HG02885 (cell line): ENCODE results near the gene SYTL2.

ENCODE experiments used
- ATAC-seq: cut with Tn5 transposase; IDR thresholded peaks from one replicate; pipeline ENCODE4 v1.9.1; 2021; ENCODE audit warnings: mild to moderate bottlenecking; ENCODE audit not compliant: unreplicated experiment, poor library complexity

SYTL2 gene

DNA sequence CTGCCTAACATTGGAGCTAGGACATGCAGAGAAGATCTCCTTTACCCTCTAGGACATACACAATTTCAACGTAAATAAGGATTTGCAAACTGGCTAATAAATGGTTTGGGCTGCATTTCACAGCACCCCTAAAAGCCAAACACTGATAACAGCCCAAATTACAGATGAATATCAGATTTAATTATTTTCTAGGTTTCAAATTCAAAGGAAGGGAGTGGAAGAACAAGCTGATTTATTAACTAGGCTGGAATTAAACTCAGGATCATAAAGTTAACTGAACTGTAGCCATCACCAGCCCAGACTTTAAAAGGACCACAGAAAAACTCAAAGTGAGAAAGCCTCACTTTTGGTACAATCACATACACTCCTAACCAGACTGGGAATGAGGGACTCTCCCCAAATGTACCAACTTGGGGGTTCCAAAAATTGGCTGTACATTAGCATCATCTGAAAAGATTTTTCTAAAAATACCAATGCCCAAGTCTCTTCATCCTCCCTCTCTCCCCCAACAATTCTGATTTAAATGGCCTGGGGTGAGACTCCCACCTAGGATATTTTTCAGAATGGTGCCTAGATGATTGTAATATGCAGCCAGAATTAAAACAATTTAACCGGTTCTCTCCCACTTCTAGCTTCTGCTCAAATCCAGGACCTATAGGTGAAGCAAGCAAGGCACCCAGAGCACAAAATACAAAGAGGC lies 43.5 kb downstream of the SYTL2 start:
- no peak for ATAC-seq

DNA sequence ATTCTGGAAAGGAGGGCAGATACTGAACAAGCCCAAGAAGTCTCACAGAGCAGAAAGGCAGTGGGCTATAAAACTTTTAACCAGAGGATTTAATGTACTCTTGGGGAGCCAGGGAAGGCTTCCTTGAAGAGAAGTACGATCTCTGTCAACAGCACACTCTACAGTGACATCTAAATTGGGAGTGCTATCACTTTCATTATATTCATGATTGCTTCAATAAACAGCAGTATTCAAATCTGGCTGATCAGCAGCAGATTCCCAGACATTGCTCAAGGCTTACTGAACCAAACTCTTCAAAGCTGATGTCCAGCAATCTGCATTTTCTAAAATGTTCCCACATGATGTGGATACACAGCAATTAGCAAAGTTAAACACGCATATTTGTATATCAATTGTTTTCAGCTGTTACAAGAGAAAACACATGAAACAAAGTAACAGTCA lies 44.2 kb downstream of the SYTL2 start:
- no peak for ATAC-seq

DNA sequence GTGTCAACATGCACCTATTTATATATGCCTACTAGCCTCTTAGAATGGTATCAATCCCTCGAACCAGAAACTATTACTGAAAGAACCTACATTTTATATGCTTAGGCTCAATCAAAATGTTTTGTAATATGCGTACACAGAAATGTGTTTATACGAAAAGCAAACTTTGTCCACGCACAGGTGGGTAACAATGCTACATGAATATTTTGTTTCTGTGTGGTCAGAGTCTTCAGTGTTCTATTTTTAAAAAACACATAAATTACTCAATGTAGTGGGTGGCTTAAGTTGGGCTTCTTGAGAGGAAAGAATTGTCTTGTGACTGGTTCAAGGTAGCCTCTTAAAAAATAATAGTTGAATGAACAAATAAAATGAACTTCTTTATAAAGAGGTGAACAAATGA lies 46.1 kb downstream of the SYTL2 start:
- ATAC-seq = no peak

DNA sequence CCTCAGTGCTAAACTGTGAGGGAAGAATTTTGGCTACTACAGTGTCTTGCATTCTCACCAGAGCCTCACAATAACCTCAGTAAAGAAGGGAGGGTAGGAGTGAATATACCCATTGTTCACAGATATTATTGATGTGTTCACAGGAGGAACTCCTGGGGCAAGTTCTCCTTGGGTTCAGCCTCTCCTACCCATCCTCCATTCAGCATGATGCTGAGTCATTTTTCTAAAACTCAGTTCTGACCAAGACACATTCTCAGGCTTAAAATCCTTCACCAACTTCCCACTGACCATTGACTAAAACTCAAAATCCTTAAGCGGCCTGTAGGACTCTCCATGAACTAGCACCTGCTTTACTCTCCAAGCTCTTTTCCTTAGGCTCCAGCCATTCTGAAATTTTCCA lies 48.7 kb downstream of the SYTL2 start:
- ATAC-seq = no peak

DNA sequence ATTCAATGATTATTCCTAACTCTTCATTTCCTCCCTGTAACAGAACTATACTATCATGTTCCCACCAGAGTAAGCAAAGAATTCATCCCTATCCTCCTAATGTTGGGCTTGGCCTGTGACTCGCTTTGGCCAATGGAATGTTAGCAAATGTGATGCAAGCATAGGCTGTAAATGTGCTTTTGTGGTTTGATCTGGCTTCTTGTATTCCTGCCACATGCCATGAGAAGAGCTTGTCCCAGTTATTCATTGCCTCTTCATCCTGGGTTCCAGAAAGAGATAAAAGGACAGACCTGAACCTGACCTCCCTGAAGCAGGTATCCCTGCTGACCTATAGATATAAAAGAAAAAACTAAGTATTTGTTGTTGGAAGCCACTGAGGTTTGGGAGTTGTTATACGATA lies 51.0 kb downstream of the SYTL2 start:
- ATAC-seq = no peak

DNA sequence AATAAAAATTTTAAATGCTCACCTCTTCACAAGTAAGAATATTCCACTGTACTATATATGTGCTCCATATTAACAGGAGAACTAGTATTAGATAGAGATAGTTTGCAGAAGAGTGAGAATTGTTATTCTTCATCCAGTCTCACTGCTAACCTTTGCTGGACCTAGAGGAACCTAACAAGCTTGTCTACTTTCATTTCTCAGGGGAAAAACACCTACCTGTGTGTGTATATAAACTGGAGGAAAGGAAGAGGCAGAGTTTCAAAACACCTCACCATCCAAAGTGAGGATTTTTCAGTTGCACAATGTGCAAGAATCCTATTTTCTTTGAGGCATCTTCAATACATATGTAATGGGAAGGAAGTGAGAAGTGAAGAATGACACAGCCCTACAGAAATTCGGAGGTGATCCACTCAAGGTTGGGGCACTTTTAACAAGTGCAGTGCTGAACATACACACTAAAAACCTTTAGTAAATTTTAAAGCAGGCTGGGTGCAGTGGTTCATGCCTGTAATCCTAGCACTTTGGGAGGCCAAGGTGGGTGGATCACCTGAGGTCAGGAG lies 52.4 kb downstream of the SYTL2 start:
- no peak for ATAC-seq

DNA sequence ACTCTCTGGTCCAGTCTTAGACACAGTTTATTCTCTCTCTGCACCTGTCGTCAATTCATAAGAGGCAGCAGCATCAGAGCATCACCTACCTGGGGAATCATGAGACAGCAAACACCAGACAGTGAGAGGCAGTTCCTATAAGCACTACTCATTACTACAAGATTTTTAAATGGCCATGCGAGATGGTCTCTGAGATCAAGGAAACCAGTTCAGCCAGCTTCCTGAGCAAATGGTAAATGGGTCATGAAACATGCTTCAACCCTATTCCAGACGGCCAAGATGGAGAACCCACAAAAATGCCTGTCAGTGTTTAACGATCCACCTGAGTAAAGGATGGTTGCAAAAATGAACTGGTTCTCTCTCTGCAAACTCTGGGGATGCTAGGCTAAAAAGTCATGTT lies 52.9 kb downstream of the SYTL2 start:
- ATAC-seq = no peak

DNA sequence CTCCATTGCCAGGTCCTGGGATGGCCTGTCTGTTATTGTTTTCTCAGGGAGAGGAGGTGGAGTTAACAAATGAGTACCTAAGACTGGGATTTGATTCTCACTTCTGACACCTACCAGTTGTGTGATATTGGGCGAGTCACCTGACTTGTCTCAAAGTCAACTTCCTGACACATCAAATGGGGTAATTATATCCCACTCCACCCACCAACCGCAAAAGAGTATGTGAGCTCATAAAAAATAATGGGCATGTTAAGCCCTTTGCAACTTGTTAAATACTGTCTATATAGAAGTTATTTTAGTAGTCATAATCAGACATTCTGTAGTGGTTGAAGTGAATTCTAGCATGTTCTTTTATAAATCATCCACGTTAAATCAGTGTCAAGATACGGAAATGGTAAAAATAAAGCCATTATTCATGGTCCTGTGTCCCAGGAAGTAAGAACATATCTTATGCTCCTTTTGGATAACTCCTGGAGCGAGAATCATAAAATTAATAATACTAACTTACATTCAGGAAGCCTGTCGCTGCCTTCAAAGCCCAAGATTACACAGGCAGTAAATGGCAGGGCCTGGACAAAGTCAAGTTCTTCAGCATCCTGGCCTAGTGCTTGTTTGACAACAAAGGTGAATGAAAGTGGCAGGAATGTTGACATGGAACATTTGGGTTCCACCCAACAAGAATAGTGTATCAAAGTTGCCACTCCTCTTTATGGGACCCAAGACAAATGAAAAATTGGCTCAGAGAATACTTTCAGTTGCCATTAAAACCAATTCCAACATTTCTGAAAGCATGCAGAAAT lies 54.3 kb downstream of the SYTL2 start:
- no peak for ATAC-seq

DNA sequence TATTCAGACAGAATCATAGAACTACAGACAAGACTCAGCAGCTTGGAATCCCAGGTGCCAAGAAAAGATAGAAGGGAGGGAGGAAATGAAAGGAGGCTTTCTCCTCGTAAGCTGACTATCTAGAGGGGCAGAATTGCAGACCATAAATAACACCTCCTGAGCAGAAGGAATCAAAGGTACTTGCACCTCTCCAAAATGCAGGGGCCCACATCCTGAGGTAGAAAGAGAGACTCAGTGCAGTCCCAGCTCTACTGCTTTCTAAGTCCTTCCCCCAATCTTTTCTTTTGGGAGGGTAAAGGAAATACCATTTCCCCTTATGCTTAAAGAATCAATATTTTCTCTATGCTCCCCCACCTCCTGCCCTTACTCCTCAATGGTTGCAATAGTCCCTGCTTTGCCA lies 55.2 kb downstream of the SYTL2 start:
- ATAC-seq = no peak

DNA sequence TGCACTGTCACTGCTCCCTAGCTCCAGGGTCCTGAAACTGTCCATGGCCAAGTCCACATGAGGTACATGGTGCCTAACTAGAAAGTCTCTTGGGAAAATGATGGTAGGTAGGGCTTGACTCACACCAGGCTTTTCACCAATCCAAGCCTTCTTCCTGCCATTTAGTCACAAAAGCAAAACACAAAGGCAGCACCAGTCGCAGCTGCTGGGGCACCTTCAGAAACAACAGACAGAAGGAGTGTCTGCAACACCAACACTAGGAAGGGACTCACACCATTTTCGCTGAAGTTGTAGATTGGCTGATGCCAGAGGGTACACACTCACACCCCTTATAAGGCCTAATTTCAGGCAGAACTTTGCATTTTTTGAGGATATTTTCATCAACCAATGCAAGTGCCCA lies 55.7 kb downstream of the SYTL2 start:
- no peak for ATAC-seq

DNA sequence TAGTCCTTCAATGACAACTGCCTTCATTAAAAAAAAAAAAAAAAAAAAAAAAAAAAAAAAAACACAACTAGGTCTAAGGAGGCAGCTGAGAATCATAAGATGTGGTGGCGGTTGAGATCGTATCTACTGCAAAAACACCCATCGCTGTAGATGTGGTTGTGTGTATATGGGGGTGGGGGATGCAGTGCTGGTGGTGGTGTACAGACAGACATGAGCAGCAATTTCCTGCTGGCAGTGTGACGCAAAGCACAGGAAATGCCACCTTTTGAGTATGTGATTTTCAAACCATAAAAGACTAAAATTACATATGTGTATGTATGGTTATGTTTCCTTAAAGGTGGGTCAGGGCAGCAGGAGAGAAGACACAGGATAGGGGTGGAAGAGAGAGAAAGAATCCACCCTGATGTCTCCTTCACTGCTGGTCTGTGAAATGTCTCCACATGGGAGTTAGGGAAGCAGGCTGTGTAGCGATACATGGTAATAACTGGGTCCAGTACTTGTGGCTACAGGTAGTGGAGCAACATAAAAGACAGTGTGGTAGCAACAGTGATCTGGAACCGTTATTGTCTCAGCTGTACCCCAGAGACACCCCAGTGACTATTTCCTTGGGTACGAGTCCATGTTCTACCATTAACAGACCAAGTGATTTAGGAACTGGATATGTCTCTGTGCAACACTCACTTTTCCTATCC lies 57.9 kb downstream of the SYTL2 start:
- ATAC-seq = no peak

DNA sequence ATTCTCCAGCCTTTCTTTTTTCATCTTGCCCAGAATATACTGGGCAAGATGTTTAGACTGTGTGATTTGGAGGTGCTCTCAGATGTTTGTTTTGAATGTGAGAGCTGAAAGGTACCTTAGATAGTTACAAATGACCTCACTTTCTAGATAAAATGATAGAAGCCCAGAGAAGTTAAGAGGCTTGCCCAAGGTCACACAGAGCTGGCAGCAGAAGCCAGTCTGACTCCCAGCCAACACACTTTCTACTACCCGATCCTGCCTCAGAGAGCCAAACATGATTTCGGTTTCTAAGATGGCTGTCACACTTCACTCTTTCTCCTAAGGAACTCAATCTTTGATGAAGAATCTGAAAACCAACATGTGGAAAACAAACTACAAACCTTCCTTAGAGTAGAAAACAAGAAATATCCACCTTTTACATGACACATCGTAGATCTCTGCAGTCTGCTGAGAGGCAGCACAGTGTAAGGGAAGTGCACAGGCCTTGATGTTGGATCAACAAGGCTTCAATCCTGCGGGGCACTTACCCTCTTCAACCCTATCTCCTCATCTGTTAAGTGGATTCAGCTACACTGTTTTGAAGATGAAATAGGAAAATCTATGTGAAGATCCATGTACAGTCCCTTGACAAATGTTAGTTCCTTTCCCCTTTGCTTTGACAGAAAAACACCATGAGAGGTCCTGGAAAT lies 58.6 kb downstream of the SYTL2 start:
- ATAC-seq = no peak

DNA sequence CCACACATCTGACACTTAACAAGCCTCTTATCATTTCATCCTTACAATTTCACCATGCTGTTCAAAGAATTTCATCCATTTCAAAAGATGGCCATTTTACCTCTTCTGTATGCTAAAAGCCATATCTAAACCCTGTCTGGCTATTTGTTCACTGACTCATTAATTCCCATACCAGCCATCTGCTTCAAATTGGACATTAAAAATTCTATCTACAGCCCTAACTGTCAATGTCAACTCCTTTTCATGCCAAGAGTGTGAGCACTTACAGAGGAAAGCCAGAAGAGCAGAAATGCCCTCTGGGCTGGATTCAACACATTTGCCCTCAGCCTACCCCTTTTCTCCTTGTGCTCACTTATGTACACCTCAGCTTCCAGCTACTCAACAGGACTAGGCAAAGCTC lies 59.2 kb downstream of the SYTL2 start:
- no peak for ATAC-seq

DNA sequence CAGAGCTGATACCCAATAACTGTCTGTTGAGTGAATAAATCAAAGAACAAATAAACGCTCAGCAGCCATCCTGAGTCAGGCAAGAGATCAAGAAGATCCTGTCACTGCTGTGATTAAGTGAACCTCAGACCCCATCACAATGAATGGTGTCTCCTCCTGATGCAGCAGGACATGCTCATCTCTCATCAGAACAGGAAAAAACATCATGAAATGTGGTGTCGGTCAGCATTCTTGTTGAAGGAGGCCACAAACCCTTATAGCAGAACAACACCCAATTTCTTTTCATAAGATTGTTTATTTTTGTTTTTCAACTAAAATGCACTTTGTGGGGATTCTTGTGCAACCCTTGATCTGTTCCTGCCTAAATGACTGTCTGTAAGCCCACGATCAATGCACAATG lies 60.3 kb downstream of the SYTL2 start:
- no peak for ATAC-seq

DNA sequence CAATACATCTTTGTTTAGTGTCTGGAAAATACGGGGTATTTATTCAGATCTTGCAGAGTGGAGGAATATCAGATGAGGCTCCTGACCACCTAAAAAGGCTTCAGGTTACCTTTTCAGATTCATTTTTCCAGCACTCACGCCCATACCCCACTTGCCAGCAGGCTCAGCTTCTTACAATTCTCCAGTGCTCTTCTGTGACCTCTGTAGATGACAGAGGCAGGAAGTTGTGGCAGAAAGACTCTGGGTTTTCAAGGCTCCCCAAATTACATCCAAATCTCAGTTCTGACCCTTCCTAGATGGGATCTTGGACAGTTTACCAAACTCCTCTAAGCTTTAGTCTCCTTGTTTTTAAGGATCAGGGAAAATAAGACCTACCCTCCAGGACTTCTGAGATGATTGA lies 61.1 kb downstream of the SYTL2 start:
- no peak for ATAC-seq

DNA sequence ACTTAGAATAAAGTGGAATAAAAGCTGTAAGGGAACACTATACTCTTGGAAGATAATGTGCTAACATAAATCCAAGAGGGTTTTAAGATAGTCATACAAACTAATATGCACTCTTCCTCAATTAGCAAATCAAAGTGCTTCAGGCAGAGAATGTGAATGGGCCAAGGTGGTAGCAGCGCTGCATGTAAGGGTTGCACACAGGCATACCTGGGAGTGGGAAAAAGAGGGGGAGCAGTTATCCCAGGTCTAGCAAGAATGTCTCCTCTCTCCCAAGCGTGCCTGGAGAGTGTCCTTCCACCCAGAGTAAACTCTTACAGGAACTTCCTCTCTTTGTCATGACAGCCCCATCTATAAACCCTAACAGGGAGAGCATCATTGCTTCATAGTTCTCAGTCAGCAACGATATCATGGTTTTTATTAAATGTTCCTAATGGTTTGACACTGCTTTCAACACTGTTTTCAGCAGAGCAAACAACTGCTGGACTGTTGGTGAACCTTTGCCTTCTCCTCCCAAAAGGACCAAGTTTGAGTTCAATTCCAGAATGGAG lies 61.6 kb downstream of the SYTL2 start:
- no peak for ATAC-seq

DNA sequence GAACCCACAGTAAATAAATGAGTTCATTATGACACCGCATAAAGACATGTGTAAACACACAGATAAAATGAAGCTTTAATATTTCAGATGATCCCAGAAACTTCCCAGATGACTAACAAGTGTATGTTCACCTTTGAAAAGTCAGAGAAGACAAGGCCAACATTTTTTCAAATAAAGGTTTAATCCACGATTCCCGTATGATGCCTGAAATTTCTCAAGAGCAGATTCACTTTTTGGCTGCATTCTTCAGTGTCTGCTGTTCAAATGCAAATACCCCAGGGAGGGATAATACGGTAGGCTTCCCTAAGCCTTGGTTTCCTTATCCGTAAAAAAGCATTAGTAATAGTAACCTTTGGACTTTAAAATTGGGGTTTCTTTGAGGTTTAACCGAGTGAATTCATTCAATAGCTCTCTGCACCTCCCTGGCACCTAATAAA lies 62.5 kb downstream of the SYTL2 start:
- no peak for ATAC-seq

DNA sequence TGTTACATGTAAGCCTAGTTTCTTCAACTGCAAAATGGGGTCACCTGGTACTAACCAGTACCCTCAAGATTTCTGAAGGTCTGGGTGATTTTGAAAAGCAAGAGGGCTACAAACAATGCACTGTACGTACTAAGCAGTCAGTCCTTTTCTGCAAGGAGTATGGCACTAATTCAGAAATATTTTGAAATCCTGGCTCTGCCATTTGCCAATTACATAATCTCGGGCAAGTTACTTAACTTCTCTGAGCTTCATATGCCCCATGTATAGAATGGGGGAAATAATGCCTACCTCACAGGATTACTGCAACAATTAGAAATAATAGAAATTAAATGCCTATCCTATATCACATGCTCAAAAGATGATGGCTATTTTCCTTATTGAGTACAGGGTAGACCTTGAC lies 64.3 kb downstream of the SYTL2 start:
- no peak for ATAC-seq

DNA sequence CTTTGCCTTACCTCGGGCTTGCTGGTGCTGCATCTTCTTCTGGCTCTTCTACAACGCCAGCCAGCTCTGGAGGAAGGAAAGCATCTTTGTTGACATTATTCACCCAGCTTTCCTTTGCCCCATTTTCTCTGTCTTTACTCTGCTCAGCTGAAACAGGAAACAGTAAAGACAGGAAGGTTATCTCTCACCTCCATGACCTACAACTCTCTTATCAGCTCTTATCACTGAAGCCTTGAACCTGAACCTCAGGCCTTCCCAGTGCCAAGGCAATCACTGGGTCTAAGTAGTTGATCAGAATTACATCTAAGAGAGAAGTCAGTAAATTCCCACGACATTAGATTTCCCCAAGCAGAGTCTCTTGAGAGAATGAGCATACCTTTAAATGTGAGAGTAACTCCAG lies 65.3 kb downstream of the SYTL2 start:
- ATAC-seq = no peak

DNA sequence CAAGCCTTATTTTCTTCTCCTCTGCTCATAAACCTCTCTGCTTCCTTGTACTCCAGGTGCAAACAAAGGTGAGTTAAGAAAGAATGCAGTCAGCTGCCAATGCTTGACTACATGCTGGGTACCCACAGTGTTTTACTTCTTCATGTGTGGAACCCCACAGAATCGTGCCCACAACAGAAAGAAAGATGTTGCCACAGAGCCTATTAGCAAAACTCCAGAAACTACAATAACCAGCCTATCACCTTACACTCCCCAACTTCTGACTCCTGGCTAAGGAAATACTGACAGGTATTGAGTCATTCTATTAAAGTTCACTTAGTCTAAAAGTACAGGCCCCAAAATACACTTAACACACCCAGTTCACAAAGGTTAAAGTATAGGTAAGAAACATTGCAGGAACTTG lies 68.1 kb downstream of the SYTL2 start:
- ATAC-seq = no peak
